SIG-M5 treated with dmso at 0.1 percent for 504 hours (cell line): ENCODE results near the gene CHMP1A.
"Not testable (repeated sequence)": the region's sequence is repeated elsewhere in the genome, so short reads cannot be mapped to it uniquely, and the experiment has no call there.

Source experiments
- DNase-seq: peaks from one replicate; lab custom pipeline; 2025; ENCODE audit not compliant: unreplicated experiment; lab: John Stamatoyannopoulos, UW

CHMP1A gene

GRCh38 chr16:89657442-89658220 lies at the start of gene CHMP1A, which contains the start of gene SPATA33:
Gene CHMP1A (minus strand): TSS chr16:89657708. CDS start chr16:89657588, 120 bp downstream.
Gene SPATA33 (plus strand): TSS chr16:89657836. CDS start chr16:89657912, 76 bp downstream.
- DNase-seq: peak; percentile 74

- no peak for DNase-seq
Measured at GRCh38 chr16:89706518-89707260, 49.2 kb upstream of the CHMP1A start.

GRCh38 chr16:89705006-89705405 lies 47.5 kb upstream of the CHMP1A start:
- DNase-seq: no peak

- DNase-seq: no peak
Measured at GRCh38 chr16:89704281-89704680, 46.8 kb upstream of the CHMP1A start.

- DNase-seq: peak; percentile 91
Measured at GRCh38 chr16:89701425-89702406, 44.2 kb upstream of the CHMP1A start, which contains the start of gene SPATA2L. Gene SPATA2L (minus strand): TSS chr16:89701705. CDS start chr16:89701232, 473 bp downstream.

- DNase-seq: peak; percentile 36
Measured at GRCh38 chr16:89700649-89701424, 43.3 kb upstream of the CHMP1A start.

GRCh38 chr16:89700100-89700648 lies 42.7 kb upstream of the CHMP1A start:
- DNase-seq: peak; percentile 98

- not testable (repeated sequence) for DNase-seq
Measured at GRCh38 chr16:89699629-89700099, 42.2 kb upstream of the CHMP1A start.

GRCh38 chr16:89698717-89699116 lies 41.2 kb upstream of the CHMP1A start:
- not testable (repeated sequence) for DNase-seq

GRCh38 chr16:89697616-89698331 lies 40.3 kb upstream of the CHMP1A start:
- no peak for DNase-seq

GRCh38 chr16:89697161-89697615 lies 39.7 kb upstream of the CHMP1A start:
- DNase-seq: no peak

- no peak for DNase-seq
Measured at GRCh38 chr16:89696670-89697128, 39.2 kb upstream of the CHMP1A start.

- DNase-seq: no peak
Measured at GRCh38 chr16:89695875-89696669, 38.6 kb upstream of the CHMP1A start.

GRCh38 chr16:89695086-89695874 lies 37.8 kb upstream of the CHMP1A start:
- DNase-seq: no peak

GRCh38 chr16:89694784-89695085 lies 37.2 kb upstream of the CHMP1A start:
- not testable (repeated sequence) for DNase-seq

- DNase-seq: no peak
Measured at GRCh38 chr16:89693931-89694783, 36.6 kb upstream of the CHMP1A start.
